IPS DF 19.7 (cell line): Measurements from ENCODE around the gene ADTRP.

ENCODE experiments used
- DNase-seq: peaks from one replicate; pipeline ENCODE4 v3.0.0-alpha.2; 2013; ENCODE audit warnings: low read depth, low spot score

ADTRP gene

DNA sequence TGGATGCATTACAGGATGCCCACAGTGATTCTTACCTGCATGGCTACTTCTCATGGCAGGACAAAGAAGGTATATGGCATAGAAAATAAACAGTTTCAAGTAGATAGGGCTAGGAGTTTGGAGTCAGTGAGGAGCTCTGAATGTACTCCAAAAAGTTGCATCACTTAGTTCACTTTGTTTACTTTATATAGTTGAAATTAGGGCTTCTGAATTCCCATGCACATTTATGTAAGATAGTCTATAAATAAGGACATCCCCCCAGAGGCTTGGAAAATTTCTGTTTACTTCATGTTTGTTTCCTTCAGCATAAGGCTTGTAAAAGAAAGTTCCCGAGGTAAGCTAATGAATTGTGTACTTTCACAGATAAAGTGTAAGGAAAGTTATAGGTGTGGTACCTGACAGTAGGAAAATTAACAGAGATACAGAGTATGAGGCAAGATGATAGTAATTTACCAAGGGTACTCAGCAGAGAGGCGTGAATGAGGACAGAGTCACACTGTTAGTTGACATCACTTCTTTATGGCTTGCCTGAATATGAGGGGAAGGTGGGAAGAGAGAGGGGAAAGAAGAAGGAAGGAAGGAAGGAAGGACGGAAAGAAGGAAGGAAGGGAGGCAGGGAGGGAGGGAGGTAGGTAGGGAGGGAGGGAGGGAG is 51.1 kb downstream of the ADTRP start:
- no peak for DNase-seq

GRCh38 chr6:11724286-11724685 is 54.3 kb downstream of the ADTRP start:
- DNase-seq, result no peak

DNA sequence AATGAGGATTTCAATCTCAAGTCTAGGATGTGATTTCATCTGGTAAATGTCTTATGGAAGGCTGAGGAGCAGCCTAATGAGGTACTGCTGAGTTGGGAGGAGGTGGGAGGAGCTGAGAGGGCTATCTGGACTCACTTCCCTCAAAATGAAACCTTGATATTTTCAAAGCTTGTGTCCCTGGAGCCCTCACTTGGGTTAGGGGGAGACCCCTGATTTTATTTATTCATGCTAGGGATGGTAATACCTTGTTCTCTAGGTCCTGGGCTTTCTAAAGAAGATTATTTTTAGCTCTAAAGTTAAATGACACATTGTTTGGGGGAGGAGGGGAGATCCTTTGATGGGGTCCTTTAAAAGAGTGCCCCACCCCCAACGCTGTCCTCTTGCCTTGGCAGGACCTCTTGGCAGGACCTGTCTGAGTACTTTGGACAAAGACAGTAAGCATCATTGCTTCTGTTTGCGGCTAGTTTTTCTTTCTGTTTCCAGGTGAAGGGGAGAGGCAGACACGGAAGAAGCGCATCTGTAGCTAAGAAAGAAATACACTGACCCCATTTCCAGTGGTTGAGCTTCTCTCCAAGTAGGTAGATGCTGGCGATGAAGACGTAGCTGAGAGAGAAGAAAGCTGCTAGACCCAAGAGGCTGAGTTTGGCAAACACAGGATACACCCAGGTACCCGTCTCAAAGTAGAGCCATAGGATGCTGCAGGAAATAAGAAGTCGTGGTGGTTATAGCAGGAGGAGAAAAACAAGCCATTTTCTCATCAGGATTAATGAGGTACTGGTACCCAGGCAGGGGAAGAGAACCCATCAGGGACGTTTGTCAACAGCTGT is 55.6 kb downstream of the ADTRP start:
- no peak for DNase-seq

DNA sequence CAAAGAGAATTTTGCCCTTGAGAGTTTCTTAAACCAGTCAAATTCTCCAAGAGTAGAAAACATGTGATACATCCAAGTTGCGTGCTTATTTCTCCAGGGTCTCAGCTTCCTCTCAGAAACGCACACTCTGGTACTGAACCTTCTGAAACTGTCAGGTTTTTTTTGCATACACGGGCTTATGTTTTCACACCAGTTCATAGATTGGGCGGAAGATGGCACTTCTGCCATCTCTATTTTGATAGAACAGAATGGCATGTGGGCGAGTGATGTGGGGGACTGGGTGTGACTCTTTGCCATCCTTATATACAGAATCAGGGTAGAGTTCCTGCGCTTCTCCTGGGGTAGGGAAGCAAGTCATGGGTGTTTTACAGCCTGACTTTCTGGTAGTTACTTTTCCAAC is 56.4 kb downstream of the ADTRP start:
- DNase-seq, result no peak

DNA sequence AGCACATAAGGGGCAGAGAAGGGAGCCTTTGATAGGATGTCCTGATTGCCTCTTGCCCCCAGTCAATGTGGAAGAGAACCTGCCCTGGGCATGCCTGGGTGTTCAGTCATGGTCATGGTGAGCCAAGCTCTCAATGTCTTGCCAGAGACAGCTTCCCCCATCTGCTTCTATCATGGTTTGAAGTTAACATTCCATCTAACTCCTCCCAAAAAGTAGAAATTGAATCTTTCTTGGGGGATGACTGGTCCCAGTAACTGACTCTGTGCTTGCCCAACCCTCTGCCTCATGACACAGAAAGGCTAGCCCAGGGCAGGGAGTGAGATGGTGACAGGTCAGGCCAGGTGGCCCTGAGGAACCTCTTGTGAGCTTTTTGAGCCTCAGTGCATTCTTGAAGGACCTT is 60.1 kb downstream of the ADTRP start:
- DNase-seq, result no peak

GRCh38 chr6:11718031-11718430 is 60.6 kb downstream of the ADTRP start:
- DNase-seq, result no peak

GRCh38 chr6:11714798-11715285 is 63.8 kb downstream of the ADTRP start:
- no peak for DNase-seq

- no peak for DNase-seq
Observed at GRCh38 chr6:11714116-11714797, 64.3 kb downstream of the ADTRP start.

DNA sequence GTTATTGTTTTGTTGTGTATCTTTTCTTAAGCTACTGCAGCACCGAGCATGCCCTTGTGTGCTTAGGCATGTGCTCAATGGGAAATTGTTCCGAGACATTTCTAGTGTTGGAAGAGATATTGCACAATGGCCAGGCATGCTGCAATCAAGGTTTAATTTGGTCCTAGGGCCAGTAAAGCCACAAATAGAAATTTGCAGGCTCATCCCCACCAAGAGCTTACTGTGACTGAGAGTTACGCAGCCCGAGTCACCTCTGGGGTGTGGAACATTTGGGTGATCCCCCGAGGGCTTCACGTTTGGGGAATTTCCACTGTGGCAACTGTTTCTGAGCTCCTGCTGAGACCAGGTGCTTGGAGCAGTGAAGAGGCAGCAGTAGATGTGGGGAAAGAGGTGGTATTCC is 65.8 kb downstream of the ADTRP start:
- DNase-seq, result no peak

GRCh38 chr6:11711984-11712711 is 66.5 kb downstream of the ADTRP start:
- DNase-seq, result no peak

DNA sequence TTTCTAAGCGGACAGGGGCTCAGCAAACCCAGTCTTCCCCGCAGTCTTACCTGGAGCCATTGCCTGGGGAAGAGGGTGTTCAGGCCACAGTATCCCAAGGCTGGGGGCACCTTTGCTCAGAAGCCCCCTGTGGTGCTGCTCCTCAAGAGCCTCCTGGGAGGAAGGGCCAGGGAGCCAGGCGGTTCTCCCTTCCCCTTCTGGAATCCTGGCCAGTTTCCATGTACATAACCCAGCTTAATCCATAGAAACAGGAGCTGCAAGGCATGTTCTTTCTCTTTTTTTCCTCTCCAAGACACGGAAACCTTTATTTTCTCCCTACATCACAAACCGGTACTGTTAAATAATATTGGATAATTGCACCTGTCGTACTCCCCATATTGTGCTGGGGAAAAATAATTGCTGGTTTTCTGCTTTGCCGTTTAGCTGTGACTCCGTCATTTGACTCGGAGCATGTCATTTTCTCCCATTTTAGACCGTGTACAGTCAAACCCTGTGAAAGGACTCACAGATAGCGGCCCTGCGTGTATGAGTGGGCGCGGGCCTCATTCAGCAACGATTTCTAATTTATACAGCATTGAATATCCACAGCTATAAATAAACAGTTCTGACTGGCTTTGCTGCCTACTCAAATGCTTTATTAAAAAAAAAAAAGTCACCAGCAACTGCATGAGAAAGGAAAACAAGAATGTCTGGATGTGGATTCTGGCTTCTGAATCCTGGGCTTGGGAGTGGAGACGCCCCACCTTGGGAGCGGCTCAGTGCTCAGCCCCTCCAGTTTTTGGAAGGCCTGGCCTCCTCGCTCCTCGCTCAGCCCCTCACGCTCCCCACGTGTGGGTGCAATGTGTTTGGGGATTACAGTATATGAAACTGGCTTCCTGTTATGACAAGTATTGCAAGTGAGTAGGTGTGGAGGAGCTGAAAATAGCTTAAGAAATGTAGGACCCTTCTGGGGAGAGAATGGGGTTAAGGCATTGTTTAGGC is 67.3 kb downstream of the ADTRP start:
- no peak for DNase-seq

GRCh38 chr6:11710311-11710761 is 68.3 kb downstream of the ADTRP start:
- no peak for DNase-seq

- DNase-seq, result no peak
Observed at GRCh38 chr6:11706171-11706570, 72.4 kb downstream of the ADTRP start.

- DNase-seq, result no peak
Observed at GRCh38 chr6:11705483-11705882, 73.1 kb downstream of the ADTRP start.

- DNase-seq, result no peak
Observed at GRCh38 chr6:11705069-11705468, 73.5 kb downstream of the ADTRP start.

- no peak for DNase-seq
Observed at GRCh38 chr6:11703725-11704124, 74.9 kb downstream of the ADTRP start.

DNA sequence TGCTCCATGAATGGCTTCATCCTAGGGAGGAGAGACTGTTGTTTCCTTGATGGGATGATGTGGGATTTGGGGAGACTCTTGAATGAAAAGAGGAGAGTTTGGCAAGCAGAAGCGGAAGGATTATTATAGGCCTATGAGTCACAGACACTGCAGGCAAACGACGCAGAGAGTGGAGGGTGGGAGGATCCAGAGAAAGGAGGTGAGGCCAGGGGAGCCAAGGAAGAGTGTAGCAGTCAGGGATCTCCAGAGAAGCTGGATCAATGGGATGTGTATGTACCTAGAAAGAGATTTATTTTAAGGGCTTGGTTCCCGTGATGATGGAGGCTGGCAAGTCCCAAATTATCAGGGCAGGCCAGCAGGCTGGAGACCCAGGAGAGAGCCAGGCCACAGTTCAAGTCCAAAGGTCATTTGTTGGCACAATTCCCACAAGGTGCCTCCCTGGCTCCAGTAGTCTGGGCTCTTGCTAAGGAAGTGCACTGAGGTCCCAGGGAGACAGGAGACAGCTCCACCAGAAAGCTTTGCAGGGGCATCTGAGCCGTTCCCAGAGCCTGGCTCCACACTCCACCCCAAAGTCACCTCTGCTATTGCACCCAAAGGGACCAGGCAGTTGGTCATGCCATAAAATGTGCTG is 76.0 kb downstream of the ADTRP start:
- DNase-seq, result no peak

GRCh38 chr6:11702089-11702488 is 76.5 kb downstream of the ADTRP start:
- no peak for DNase-seq

GRCh38 chr6:11701573-11701972 is 77.0 kb downstream of the ADTRP start:
- no peak for DNase-seq

GRCh38 chr6:11700118-11700718 is 78.4 kb downstream of the ADTRP start:
- DNase-seq, result no peak
